ENCODE measurements around the gene KLHL29. TPM values are rescaled to one million over a fixed set of nuclear protein-coding genes. Genes with fewer than 3 reads are reported as not detected.

Gene KLHL29
- total and polyA plus RNA-seq, 4 donors: 0.29 to 2.3 (median 0.68) TPM

DNA sequence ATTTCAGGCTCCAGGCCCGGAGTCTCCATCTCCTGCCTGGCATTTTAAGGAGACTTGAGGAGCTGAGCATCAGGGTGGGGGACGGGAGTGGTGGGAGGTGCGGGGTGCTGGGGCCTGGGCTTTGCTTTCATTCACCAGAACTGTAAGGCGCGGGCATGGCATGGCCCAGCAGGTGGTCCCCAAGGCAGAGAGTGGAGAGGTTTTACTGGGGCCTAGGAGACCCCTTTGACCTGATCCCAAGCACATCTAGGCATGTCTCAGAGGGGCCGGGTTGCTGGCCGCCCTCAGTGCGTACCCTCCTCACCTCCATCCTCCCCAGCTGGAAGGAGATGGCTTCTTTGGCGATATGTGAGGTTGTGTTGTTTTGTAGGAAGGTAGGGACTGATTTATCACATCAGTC lies 172.5 kb downstream of the KLHL29 start (continued):
- TF ChIP-seq, protein P1, sequence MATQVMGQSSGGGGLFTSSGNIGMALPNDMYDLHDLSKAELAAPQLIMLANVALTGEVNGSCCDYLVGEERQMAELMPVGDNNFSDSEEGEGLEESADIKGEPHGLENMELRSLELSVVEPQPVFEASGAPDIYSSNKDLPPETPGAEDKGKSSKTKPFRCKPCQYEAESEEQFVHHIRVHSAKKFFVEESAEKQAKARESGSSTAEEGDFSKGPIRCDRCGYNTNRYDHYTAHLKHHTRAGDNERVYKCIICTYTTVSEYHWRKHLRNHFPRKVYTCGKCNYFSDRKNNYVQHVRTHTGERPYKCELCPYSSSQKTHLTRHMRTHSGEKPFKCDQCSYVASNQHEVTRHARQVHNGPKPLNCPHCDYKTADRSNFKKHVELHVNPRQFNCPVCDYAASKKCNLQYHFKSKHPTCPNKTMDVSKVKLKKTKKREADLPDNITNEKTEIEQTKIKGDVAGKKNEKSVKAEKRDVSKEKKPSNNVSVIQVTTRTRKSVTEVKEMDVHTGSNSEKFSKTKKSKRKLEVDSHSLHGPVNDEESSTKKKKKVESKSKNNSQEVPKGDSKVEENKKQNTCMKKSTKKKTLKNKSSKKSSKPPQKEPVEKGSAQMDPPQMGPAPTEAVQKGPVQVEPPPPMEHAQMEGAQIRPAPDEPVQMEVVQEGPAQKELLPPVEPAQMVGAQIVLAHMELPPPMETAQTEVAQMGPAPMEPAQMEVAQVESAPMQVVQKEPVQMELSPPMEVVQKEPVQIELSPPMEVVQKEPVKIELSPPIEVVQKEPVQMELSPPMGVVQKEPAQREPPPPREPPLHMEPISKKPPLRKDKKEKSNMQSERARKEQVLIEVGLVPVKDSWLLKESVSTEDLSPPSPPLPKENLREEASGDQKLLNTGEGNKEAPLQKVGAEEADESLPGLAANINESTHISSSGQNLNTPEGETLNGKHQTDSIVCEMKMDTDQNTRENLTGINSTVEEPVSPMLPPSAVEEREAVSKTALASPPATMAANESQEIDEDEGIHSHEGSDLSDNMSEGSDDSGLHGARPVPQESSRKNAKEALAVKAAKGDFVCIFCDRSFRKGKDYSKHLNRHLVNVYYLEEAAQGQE (IDR thresholded peaks at IDR 0.05): no peak
- TF ChIP-seq GABPA (IDR thresholded peaks at IDR 0.05 in 1 of 2, conservative IDR thresholded peaks at IDR 0.05 in 1 of 2): no peak

DNA sequence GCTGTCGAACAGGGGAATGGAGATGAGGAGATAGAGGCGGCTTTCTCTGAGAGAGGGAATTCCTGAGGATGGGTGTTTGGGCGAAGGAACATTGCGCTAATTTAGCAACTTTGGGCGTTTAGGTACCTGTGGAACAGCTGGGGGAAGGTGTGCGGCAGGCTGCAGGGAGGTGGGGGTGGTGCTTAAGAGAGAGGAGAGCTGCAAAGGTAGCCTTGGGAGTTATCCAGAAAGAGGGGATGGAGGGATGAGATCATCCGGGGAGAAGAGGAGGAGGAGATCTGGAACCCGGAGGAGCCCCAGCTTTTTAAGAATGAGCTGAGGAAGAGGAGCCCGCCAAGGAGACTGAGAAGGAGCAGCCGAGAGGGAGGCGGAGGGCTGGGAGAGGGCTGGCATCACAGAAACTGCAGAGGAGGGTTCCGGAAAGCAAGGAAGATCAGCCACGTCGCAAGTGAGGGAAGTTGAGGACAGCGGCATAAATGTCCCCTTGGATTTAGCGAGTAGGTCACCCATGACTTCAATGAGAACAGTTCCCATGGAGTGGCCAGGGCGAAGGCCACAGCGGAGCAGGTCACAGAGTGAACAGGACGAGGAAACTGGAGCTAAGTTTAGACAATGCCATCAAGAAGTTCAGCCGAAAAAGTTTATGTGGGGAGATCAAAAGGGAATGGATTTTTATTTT lies 174.7 kb downstream of the KLHL29 start:
- Histone ChIP-seq H3K27ac (ENCODE audit: low read depth in 1 of 2, low read length in 2 of 2) (no peak overlapping the region), H3K27me3 (ENCODE audit: control insufficient read depth in 4 of 4, insufficient read depth in 4 of 4, low read length in 3 of 4) (no peaks in the 10 kb centered on the region), H3K36me3 (ENCODE audit: control insufficient read depth in 4 of 4, insufficient read depth in 3 of 4, low read depth in 1 of 4, low read length in 3 of 4) (no peaks in the 10 kb centered on the region), H3K4me1 (ENCODE audit: control insufficient read depth in 4 of 4, insufficient read depth in 4 of 4, low read length in 3 of 4) (no peaks in the 10 kb centered on the region), H3K9ac (ENCODE audit: low read depth in 1 of 2, low read length in 2 of 2) (no peak overlapping the region), H3K4me3 (ENCODE audit: low read depth in 1 of 3, low read length in 3 of 3) (no peak overlapping the region), H3K9me3 (ENCODE audit: control insufficient read depth in 4 of 4, low read length in 3 of 4) (no peaks in the 10 kb centered on the region)
- DNase-seq (ENCODE audit: low spot score): no peak
- 89% methylated on average over 20 of the region's 20 CpGs for WGBS
- no peak for TF ChIP-seq HNF4G (IDR thresholded peaks at IDR 0.05)

DNA sequence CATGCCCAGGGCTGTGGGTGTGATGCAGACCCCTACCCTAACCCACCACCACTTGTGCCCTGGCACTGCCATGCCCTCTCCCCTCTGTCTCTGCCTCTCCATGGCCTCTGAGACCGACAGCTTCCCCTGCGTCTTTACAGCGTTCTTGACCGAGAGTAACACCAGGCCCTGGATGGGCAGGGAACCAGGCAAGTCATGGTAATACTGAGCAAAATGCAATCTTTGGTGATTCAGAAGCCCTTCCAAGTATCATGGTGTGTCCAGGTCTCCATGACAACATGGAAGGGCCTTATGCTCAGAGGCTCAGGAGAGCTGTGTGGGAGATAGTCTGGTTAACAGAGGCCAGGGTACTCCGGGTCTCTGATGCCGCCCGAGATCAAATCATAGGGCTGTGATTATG lies 176.1 kb downstream of the KLHL29 start:
- Histone ChIP-seq H3K4me3 (ENCODE audit: low read depth in 1 of 3, low read length in 3 of 3) (no peak overlapping the region), H3K36me3 (ENCODE audit: control insufficient read depth in 4 of 4, insufficient read depth in 3 of 4, low read depth in 1 of 4, low read length in 3 of 4) (no peaks in the 10 kb centered on the region), H3K9ac (ENCODE audit: low read depth in 1 of 2, low read length in 2 of 2) (no peak overlapping the region), H3K4me1 (ENCODE audit: control insufficient read depth in 4 of 4, insufficient read depth in 4 of 4, low read length in 3 of 4) (no peaks in the 10 kb centered on the region), H3K9me3 (ENCODE audit: control insufficient read depth in 4 of 4, low read length in 3 of 4) (no peaks in the 10 kb centered on the region), H3K27ac (ENCODE audit: low read depth in 1 of 2, low read length in 2 of 2) (no peak overlapping the region), H3K27me3 (ENCODE audit: control insufficient read depth in 4 of 4, insufficient read depth in 4 of 4, low read length in 3 of 4) (no peaks in the 10 kb centered on the region)
- TF ChIP-seq, protein P2, sequence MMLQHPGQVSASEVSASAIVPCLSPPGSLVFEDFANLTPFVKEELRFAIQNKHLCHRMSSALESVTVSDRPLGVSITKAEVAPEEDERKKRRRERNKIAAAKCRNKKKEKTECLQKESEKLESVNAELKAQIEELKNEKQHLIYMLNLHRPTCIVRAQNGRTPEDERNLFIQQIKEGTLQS (IDR thresholded peaks at IDR 0.05): no peak
- TF ChIP-seq, protein P1 (IDR thresholded peaks at IDR 0.05): no peak
- TF ChIP-seq, protein P3, sequence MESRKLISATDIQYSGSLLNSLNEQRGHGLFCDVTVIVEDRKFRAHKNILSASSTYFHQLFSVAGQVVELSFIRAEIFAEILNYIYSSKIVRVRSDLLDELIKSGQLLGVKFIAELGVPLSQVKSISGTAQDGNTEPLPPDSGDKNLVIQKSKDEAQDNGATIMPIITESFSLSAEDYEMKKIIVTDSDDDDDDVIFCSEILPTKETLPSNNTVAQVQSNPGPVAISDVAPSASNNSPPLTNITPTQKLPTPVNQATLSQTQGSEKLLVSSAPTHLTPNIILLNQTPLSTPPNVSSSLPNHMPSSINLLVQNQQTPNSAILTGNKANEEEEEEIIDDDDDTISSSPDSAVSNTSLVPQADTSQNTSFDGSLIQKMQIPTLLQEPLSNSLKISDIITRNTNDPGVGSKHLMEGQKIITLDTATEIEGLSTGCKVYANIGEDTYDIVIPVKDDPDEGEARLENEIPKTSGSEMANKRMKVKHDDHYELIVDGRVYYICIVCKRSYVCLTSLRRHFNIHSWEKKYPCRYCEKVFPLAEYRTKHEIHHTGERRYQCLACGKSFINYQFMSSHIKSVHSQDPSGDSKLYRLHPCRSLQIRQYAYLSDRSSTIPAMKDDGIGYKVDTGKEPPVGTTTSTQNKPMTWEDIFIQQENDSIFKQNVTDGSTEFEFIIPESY (IDR thresholded peaks at IDR 0.05): no peak
- no peak for TF ChIP-seq HNF4A (conservative IDR thresholded peaks at IDR 0.05)
- TF ChIP-seq FOXA1 (IDR thresholded peaks at IDR 0.05): no peak
- TF ChIP-seq, protein P4, sequence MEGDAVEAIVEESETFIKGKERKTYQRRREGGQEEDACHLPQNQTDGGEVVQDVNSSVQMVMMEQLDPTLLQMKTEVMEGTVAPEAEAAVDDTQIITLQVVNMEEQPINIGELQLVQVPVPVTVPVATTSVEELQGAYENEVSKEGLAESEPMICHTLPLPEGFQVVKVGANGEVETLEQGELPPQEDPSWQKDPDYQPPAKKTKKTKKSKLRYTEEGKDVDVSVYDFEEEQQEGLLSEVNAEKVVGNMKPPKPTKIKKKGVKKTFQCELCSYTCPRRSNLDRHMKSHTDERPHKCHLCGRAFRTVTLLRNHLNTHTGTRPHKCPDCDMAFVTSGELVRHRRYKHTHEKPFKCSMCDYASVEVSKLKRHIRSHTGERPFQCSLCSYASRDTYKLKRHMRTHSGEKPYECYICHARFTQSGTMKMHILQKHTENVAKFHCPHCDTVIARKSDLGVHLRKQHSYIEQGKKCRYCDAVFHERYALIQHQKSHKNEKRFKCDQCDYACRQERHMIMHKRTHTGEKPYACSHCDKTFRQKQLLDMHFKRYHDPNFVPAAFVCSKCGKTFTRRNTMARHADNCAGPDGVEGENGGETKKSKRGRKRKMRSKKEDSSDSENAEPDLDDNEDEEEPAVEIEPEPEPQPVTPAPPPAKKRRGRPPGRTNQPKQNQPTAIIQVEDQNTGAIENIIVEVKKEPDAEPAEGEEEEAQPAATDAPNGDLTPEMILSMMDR (IDR thresholded peaks at IDR 0.05; ENCODE audit: low read depth, low read length, missing input control): no peak
- TF ChIP-seq JUND (IDR thresholded peaks at IDR 0.05): no peak
- no peak for TF ChIP-seq HNF4G (IDR thresholded peaks at IDR 0.05)
- no peak for DNase-seq (ENCODE audit: low spot score)
- WGBS: 98% methylated on average over 7 of the region's 7 CpGs

All from liver (tissue), 9 donors.